Stimulated activated CD4-positive, alpha-beta T cell treated with anti-CD3 and anti-CD28 coated beads, Interleukin-1b, Interleukin-23, amount 100 ng/mL, for 24 hours (primary cell): ENCODE results near the gene CHCHD6.

Source experiments
- DNase-seq, 4 experiments: peaks; one replicate each; pipeline ENCODE4 v3.0.0-alpha.2; 2020; ENCODE audit warnings: low read depth in 4 of 4, low spot score in 1 of 4

The CHCHD6 gene

GRCh38 chr3:126704494-126705214, 614 bp downstream of the CHCHD6 start:
- DNase-seq = peak in 1 of 4 experiments; percentile 6

DNA sequence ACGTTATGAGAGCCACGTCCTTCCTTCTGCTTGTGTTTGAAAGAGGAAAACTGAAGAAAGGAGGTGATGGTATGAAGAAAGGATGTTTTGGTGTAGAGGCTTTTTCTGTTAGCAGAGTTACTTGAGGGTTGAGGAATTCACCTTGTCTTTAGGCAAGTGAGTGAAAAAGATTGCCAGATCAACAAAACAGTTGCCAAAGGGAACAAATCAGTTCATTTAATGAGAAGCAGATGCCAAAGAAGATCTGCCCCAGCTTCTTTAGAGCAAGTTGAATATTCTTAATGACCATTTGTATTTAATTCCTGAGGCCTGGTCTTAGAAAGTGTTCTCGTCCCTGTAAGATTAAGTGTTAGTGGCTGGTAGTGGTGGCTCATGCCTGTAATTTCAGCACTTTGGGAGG, 2.6 kb downstream of the CHCHD6 start:
- no peak for DNase-seq

- no peak for DNase-seq
Observed at GRCh38 chr3:126711121-126711760, 7.2 kb downstream of the CHCHD6 start.

DNA sequence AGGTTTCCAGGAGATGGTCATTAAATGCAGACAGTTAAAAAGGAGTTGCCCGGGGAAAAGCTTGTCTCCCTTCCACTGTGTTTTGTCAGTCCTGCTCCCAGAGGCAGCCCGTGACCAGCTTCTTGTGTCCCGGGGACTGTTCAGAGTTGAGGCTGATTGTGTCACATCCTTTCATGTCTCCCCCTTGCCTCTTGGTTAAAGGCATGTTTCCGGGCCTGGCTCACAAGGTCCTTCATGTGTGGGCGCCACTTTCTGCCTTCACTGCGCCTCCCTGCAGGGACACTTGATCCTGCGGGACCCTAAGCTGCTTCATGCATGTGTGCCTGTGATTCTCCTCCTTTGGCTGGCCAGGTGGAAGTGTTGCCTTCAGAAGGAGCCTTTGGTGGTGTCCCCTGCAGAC, 9.2 kb downstream of the CHCHD6 start:
- DNase-seq = no peak

DNA sequence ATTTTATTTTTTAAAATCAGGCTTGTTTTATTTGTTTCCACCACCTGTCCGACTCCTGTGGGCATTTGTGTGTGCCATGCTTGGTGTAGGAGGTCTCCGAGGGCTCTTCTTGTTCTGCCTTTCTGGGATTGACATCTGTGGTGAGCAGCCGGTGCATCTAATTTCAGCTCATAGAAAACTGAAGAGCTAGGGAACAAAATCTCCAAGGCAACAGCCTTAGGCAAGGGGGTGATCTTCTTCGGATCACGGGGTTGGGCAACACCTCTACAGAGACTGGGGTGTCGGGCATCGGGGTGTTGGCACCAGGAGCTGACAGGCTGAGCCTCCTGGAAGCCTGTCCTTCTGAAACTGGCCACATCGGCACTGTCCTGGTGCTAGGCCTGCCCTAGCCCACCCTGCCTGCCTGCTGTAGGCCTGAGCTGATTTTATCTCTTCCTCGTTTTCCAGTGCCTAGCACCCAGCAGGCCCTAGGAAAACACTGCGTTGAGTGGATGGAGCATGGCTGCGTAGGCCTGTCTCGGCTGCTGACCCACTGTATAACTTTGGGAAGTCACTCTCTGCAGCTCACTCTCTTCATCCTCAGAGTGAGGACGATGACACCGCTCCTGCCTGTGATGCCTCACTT, 10.3 kb downstream of the CHCHD6 start:
- DNase-seq = no peak

DNA sequence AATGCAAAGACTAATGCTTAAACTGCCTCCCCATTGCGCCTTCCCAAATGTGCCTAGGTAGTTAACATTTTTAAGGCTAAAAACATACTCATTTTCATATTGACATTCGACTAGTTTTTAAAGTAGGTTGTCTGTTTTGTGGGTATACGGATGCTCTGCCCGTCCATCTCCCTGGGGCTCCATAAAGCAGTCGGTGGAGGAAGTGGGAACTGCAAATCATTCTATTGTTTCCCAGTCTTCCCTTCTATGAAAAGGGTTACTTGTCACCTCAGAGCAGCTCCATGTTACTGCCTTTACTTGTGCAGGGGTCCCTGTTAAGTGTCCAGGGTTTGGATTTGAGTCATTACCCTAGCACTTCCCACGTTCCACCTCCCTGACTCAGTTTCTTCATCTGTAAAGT, 10.9 kb downstream of the CHCHD6 start:
- DNase-seq = no peak

DNA sequence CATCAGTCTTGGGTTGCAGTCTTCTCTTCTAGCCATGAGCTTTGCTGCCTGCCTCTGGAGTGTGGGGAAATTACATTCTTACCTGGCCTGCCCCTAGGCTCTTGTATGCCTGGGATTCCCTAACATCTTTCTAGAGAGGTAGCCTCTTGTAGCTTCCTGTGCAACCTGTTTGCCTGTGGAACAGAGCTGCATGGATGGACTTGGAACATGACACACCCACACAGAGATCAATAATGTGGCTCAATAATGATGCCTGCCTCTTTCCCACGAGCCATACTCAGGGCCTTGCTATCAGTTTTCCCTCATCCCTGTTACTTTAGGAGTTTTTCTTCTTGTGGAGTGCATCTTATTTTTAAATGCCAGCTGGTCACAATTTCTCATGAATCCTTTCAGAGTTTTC, 11.4 kb downstream of the CHCHD6 start:
- DNase-seq = no peak

DNA sequence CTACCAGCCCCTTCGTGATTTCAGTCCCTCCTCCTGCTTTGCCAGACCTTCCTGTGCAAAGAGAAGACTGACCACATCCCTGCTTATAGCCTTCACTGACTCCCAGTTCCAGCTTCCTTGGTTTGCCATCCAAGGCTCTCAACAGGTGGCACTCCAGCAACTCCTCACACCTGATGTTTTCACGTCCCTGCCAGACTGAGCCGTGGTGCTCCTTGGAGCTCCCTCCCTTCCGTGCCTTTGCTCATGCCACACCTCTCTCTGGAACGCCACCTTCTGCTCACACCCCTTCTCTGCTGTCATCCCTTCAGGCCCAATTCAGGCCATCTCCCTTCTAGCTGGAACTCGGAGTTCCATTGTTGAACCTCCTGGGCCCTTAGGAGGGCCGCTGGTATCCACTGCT, 12.0 kb downstream of the CHCHD6 start:
- no peak for DNase-seq

GRCh38 chr3:126718561-126719445, 14.8 kb downstream of the CHCHD6 start:
- no peak for DNase-seq

GRCh38 chr3:126720596-126720995, 16.6 kb downstream of the CHCHD6 start:
- no peak for DNase-seq

GRCh38 chr3:126721246-126721645, 17.2 kb downstream of the CHCHD6 start:
- DNase-seq = no peak

DNA sequence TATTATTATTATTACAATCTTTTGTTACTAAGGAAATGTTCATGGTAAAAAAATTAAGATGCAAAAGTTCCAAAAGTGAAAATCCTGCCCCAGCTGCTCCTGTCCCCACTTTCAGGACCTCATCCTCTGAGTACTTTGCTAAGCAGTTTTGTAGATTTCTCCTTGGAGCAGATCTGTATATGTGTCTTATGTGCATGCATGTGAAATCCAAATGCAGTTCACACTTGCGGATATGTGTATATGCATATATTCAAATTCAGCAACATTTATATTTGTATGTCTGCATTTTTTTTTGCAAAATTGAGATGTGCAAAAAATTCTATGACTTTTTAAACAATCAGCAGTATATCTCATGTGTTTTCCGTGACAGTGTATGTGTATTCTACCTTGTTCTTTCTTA, 19.2 kb downstream of the CHCHD6 start:
- DNase-seq = no peak

GRCh38 chr3:126723801-126724200, 19.8 kb downstream of the CHCHD6 start:
- DNase-seq = no peak

DNA sequence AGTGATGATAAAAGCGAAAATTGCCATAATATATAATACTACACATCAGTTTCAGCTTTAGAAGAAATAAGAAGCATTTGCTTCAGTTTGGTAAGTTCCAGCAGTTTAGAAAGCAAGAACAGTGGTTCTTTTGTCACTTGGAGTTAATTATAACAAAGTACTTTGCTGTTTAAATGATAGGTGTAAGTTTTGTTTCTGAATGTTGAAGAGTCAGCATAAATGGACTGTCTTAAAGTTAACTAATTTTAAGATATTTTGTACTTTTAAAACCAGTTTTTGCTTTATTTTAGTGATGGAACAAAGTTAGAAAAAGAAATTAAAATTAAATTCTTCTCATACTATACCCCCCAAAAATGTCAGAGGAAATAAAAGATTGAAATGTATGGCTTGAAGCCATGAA, 24.6 kb downstream of the CHCHD6 start:
- DNase-seq = no peak

- DNase-seq = no peak
Observed at GRCh38 chr3:126730376-126730775, 26.3 kb downstream of the CHCHD6 start.

DNA sequence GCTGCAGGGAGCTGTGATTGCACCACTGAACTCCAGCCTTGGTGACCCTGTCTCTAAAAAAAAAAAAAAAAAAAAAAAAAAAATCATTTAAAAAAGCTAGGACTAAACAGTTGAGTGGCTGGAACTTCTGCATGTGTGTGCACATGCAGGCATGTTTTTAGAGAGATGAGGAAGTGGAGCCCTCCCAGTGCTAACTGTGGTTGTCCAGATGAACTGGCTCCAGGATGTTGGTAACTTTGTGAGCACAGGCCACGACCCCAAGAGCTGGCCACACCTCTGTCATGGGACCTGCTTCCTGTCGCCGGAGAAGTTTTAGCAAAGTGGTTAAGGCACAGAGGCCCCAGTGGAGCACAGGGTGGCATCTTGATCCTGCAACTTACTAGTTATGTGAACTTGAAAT, 27.0 kb downstream of the CHCHD6 start:
- no peak for DNase-seq

DNA sequence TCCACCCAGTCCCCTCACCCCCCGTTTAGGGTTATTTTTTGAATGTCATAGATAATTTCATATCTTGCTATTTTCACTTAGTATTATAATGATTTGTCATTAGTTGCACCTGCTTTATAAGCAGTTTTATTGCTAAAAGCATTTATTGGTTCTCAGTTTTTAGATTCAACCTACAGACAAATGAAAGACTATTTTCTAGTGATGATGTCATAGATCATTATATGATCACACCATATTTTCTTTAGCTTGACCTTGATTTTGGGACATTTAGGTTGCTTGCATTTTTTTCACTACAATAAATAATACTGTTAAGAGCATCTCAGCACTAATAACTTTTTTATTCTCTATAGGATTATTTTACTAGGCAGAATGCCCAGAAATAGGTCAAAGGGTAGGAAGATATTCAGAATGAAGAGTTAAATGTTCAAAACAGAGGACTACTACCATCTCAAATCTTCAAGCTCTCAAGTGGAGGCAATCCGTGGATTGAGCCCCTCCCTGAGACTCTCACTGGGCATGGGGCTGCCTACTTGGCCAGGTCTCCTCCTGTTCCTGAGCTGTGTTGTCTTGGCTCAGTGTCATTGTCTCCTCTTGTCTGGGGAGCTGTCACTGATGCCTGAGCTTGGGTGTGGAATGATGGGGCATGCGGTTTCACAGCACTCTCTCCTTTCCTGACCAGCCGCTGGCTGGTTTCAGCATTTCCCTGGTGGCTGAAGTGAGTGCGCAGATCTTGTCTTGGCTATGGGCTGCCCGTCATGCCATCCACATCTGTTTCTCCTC, 28.4 kb downstream of the CHCHD6 start:
- no peak for DNase-seq

DNA sequence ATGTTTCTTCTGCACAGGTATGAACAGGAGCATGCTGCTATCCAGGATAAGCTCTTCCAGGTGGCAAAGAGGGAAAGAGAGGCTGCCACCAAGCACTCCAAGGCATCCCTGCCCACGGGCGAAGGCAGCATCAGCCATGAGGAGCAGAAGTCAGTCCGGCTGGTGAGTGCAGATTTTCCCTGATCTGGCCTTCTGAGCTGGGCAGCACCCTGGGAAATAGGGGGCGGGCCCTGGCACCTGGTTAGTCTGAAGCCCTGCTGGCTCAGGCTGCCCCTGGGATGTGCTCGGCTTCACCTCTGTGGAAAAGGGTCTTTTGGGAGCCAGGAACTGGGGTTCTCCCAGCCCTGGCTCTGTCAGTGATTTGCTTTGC, 29.0 kb downstream of the CHCHD6 start:
- no peak for DNase-seq

DNA sequence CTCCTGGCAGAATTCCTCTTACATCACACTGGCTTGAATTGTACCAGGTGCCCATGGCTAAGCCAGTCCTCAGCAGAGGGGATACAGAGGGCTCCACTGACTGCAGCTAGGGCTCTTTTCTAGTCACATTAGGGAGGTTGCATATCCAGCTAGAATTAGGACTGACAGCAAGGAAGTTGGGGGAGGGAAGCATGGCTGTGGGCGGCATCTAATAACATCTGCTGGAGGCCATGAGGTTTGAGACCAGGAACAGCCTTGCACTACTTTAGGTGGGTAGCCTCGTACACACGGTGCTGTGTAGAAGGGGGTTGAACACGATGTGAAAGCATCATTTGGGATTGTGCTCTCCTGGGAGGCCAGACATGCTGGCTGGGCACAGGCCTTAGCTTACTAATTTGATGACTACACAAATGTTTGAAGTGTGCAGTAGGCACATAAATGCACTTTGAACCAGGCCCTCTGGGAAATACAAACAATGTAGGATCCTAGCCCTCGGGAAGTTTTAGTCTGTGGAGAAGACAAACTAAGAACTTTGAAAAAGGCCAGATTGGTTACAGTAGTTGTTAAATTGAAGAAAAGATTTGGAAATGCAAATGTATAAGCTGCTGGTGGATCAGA, 30.2 kb downstream of the CHCHD6 start:
- DNase-seq = no peak

- DNase-seq = no peak
Observed at GRCh38 chr3:126737527-126737926, 33.5 kb downstream of the CHCHD6 start.
